Activated T-helper 9 cell treated with anti-CD3 and anti-CD28 coated beads, Interleukin-2, amount 50 U/mL, for 16 hours (primary cell): Measurements from ENCODE around the gene RAB27A.
"Not testable (repeated sequence)": the region's sequence is repeated elsewhere in the genome, so short reads cannot be mapped to it uniquely, and the experiment has no call there.

Experiments
- DNase-seq: peaks from one replicate; pipeline ENCODE4 v3.0.0-alpha.2; 2020; ENCODE audit warnings: low read depth

RAB27A gene

GRCh38 chr15:55281517-55282228 is 7.9 kb downstream of the RAB27A start:
- no peak for DNase-seq

GRCh38 chr15:55280589-55280988 is 9.0 kb downstream of the RAB27A start:
- peak; percentile 27 for DNase-seq

- peak; percentile 36 for DNase-seq
These were observed 9.8 kb downstream of the RAB27A start for GRCh38 chr15:55279746-55280351.

GRCh38 chr15:55279100-55279745 is 10.4 kb downstream of the RAB27A start:
- no peak for DNase-seq

- DNase-seq, result no peak
These were observed 11.9 kb downstream of the RAB27A start for GRCh38 chr15:55277715-55278114.

GRCh38 chr15:55277116-55277564 is 12.5 kb downstream of the RAB27A start:
- peak; percentile 33 for DNase-seq

GRCh38 chr15:55276324-55276723 is 13.3 kb downstream of the RAB27A start:
- DNase-seq, result no peak

- DNase-seq, result no peak
These were observed 19.3 kb downstream of the RAB27A start for GRCh38 chr15:55270291-55270690.

GRCh38 chr15:55268176-55268695 is 21.4 kb downstream of the RAB27A start:
- DNase-seq, result no peak

- peak; percentile 47 for DNase-seq
These were observed 22.0 kb downstream of the RAB27A start for GRCh38 chr15:55267401-55268175.

- no peak for DNase-seq
These were observed 23.1 kb downstream of the RAB27A start for GRCh38 chr15:55266547-55266946.

GRCh38 chr15:55260562-55261131 is 29.0 kb downstream of the RAB27A start:
- no peak for DNase-seq

- no peak for DNase-seq
These were observed 31.7 kb downstream of the RAB27A start for GRCh38 chr15:55257938-55258337.

GRCh38 chr15:55257012-55257670 is 32.5 kb downstream of the RAB27A start:
- no peak for DNase-seq

- no peak for DNase-seq
These were observed 33.2 kb downstream of the RAB27A start for GRCh38 chr15:55256281-55257011.

- no peak for DNase-seq
These were observed 33.9 kb downstream of the RAB27A start for GRCh38 chr15:55255714-55256113.

- DNase-seq, result no peak
These were observed 34.5 kb downstream of the RAB27A start for GRCh38 chr15:55254916-55255679.

- no peak for DNase-seq
These were observed 36.0 kb downstream of the RAB27A start for GRCh38 chr15:55253580-55253979.

GRCh38 chr15:55252201-55252600 is 37.4 kb downstream of the RAB27A start:
- not testable (repeated sequence) for DNase-seq

- no peak for DNase-seq
These were observed 38.7 kb downstream of the RAB27A start for GRCh38 chr15:55250941-55251340.
